ENCODE results near the gene SEPHS2. TPM values are rescaled to one million over a fixed set of nuclear protein-coding genes. Genes with fewer than 3 reads are reported as not detected.

The SEPHS2 gene
- polyA plus RNA-seq, 2 of the 4 experiments (the other 2 are of a cell fraction): 47.8 to 72.6 TPM

DNA sequence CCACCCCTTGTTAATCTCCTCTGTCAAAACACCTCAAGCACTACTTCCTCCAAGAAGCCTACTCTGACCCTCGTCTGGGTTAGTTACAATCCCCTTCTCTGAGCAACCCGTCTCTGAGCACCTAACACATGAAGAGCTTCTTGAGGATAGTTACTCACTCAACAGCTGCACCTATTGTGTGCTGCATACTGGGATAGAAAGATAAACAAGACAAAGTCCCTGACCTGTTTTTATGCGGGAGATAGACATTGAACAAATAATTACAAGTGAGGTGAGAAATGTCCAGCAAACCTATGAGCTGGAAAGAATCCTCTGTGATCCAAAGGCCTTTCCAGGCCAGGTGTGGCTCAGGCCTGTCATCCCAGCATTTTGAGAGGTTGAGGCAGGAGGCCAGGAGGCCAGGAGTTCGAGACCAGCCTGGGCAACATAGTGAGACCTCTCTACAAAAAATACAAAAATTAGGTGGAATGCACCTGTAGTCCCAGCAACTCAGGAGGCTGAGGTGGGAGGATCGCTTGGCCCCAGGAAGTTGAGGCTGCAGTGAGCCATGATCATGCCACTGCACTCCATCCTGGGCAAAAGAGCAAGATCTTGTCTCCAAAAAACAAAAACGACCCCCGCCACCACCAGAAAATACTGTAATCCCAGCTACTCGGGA lies 43.8 kb downstream of the SEPHS2 start:
- H3K4me2 ChIP-seq: no peak overlapping the region; the same call in 2 of the 3 replicates
- H3K9me3 ChIP-seq: no peaks in the 10 kb centered on the region
- H3K4me1 ChIP-seq: peaks cover 4% of the 10 kb centered on the region; the same call in 1 of the 3 replicates
- DNase-seq (ENCODE audit: low read depth in 1 of 2, low spot score in 1 of 2) (peak in 1 of 2 experiments; percentile 35), FAIRE-seq (no peak), ATAC-seq (no peak)
- no peak overlapping the region for H3K4me3 ChIP-seq
- ChIA-PET POLR2A (interaction anchor here (0.6 kb wide), 1 partner anchor 232 kb away, joined by 7 read pairs; no protein-coding TSS in a partner anchor), CTCF (interaction anchor here (1.2 to 11.5 kb wide), 3 partner anchors 7 to 333 kb away, joined by 3 to 149 read pairs (median 3); partner anchors contain the start of gene ZNF771)
- no peak for TF ChIP-seq RAD21 (conservative IDR thresholded peaks at IDR 0.05 in 1 of 2, IDR thresholded peaks at IDR 0.05 in 1 of 2)
- TF ChIP-seq TFCP2L1 (CRISPR knock-in tag; IDR thresholded peaks at IDR 0.05): no peak
- TF ChIP-seq NPAS2 (CRISPR knock-in tag; IDR thresholded peaks at IDR 0.05; ENCODE audit: borderline replicate concordance): no peak
- TF ChIP-seq, protein P1, sequence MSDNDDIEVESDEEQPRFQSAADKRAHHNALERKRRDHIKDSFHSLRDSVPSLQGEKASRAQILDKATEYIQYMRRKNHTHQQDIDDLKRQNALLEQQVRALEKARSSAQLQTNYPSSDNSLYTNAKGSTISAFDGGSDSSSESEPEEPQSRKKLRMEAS (IDR thresholded peaks at IDR 0.05): no peak
- TF ChIP-seq NR3C1 (IDR thresholded peaks at IDR 0.05): no peak
- no peak for TF ChIP-seq SREBF2 (IDR thresholded peaks at IDR 0.05)
- no peak for TF ChIP-seq ZFP36 (IDR thresholded peaks at IDR 0.05; ENCODE audit: borderline replicate concordance, partially characterized antibody)
- TF ChIP-seq HEYL (CRISPR knock-in tag; IDR thresholded peaks at IDR 0.05): no peak
- no peak for TF ChIP-seq RCOR1 (IDR thresholded peaks at IDR 0.05; ENCODE audit: low read depth, low read length)
- TF ChIP-seq, protein P2, sequence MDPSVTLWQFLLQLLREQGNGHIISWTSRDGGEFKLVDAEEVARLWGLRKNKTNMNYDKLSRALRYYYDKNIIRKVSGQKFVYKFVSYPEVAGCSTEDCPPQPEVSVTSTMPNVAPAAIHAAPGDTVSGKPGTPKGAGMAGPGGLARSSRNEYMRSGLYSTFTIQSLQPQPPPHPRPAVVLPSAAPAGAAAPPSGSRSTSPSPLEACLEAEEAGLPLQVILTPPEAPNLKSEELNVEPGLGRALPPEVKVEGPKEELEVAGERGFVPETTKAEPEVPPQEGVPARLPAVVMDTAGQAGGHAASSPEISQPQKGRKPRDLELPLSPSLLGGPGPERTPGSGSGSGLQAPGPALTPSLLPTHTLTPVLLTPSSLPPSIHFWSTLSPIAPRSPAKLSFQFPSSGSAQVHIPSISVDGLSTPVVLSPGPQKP (IDR thresholded peaks at IDR 0.05; ENCODE audit: low read depth, low read length): no peak
- TF ChIP-seq MAZ (IDR thresholded peaks at IDR 0.05; ENCODE audit: borderline replicate concordance, low read depth, low read length): no peak
- TF ChIP-seq HOXA7 (CRISPR knock-in tag; IDR thresholded peaks at IDR 0.05): no peak
- TF ChIP-seq EHMT2 (IDR thresholded peaks at IDR 0.05; ENCODE audit: low read depth): no peak
- 68% methylated on average over 8 of the region's 8 CpGs for WGBS (ENCODE audit: missing lambda C conversion rate)
- H3K27ac ChIP-seq: no peak overlapping the region

DNA sequence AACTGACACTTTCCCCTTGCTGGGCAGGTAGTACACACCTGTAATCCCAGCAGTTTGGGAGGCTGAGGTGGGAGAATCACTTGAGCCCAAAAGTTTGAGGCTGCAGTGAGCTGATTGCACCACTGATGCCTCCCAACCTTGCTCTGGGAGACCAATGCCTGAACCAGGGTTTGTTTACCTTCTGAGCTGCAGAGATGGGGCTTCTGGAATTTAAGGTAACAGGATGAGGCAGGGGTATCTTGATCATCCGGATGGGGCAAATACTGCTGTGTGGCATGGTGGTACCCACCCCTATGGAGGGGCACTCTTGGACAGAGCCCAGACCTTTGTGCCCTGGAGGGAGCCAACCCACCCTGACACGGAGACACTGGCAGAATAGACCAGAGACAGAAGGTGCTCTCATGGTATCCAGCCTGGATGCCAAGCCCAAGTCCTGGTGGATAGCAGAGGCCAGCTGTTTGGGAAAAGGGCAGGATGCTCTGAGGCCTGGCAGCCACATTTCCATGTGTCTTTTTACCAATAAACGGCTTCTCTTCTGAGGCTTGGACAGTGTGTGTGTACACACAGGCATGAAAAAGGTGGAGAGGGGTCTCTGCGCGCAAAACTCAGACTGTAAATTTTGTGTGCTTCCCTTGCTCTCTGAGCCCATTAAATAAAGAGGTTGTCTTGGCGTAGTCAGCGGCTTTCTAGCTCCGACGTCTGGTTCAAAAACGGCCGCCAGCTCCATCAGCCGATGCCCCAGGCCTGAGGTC lies 46.1 kb downstream of the SEPHS2 start:
- no peak for TF ChIP-seq HOXA7 (CRISPR knock-in tag; IDR thresholded peaks at IDR 0.05)
- TF ChIP-seq RCOR1 (IDR thresholded peaks at IDR 0.05; ENCODE audit: low read depth, low read length): no peak
- TF ChIP-seq BHLHE40 (IDR thresholded peaks at IDR 0.05; ENCODE audit: low read depth, low read length): no peak
- TF ChIP-seq, protein P3, sequence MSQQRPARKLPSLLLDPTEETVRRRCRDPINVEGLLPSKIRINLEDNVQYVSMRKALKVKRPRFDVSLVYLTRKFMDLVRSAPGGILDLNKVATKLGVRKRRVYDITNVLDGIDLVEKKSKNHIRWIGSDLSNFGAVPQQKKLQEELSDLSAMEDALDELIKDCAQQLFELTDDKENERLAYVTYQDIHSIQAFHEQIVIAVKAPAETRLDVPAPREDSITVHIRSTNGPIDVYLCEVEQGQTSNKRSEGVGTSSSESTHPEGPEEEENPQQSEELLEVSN (IDR thresholded peaks at IDR 0.05; ENCODE audit: borderline replicate concordance, low read depth): no peak
- TF ChIP-seq MAFK (IDR thresholded peaks at IDR 0.05; ENCODE audit: partially characterized antibody): no peak
- no peak for TF ChIP-seq FOSL2 (IDR thresholded peaks at IDR 0.05)
- TF ChIP-seq FOSL2 (CRISPR knock-in tag; IDR thresholded peaks at IDR 0.05): no peak
- no peak for TF ChIP-seq EHF (CRISPR knock-in tag; IDR thresholded peaks at IDR 0.05)
- no peak for TF ChIP-seq FOXS1 (CRISPR knock-in tag; IDR thresholded peaks at IDR 0.05)
- TF ChIP-seq, protein P1 (IDR thresholded peaks at IDR 0.05): no peak
- TF ChIP-seq SMC3 (IDR thresholded peaks at IDR 0.05): no peak
- no peak for TF ChIP-seq GATA3 (IDR thresholded peaks at IDR 0.05; ENCODE audit: borderline replicate concordance)
- no peak for TF ChIP-seq CBX8 (IDR thresholded peaks at IDR 0.05)
- TF ChIP-seq RAD21 (conservative IDR thresholded peaks at IDR 0.05 in 1 of 2, IDR thresholded peaks at IDR 0.05 in 1 of 2): no peak
- TF ChIP-seq RARB (CRISPR knock-in tag; IDR thresholded peaks at IDR 0.05): no peak
- FAIRE-seq (no peak), ATAC-seq (peak; percentile 2 to 8; a peak in 4 of 6 replicates), DNase-seq (ENCODE audit: low read depth in 1 of 2, low spot score in 1 of 2) (no peak)
- Histone ChIP-seq H3K4me2 (peak overlapping the region; percentile 73), H3K27ac (peak overlapping the region; percentile 82 to 94), H3K9me3 (no peaks in the 10 kb centered on the region), H3K4me3 (peak overlapping the region; percentile 63), H3K4me1 (peaks cover 8% of the 10 kb centered on the region)
- 37% methylated on average over 12 of the region's 12 CpGs for WGBS (ENCODE audit: missing lambda C conversion rate)
- ChIA-PET POLR2A (interaction anchor here (1.1 to 1.8 kb wide), 2 partner anchors 18 to 29 kb away, joined by 3 to 4 read pairs; partner anchors contain the start of gene TBC1D10B), CTCF (interaction anchor here (0.6 to 11.5 kb wide), 4 partner anchors 10 to 229 kb away, joined by 3 to 149 read pairs (median 4); partner anchors contain the start of gene ZNF771)
